ENCODE results near the gene HRK. TPM values are rescaled to one million over a fixed set of nuclear protein-coding genes. Genes with fewer than 3 reads are reported as not detected.

The HRK gene
- not detected in 2 replicates for total RNA-seq (2013; cell fraction: nucleolus; rRNA removed)
- total RNA-seq (2014; rRNA removed) (not detected in 2 replicates), total RNA-seq (2014; rRNA removed; fragmentation: Illumina TruSeq; extraction: Trizol) (not detected in 2 replicates), total RNA-seq (2021) (not detected in 2 replicates), polyA plus RNA-seq (2011; rRNA removed) (not detected in 2 replicates), polyA plus RNA-seq (2014; fragmentation: Illumina TruSeq; extraction: Trizol) (not detected in 2 replicates), polyA plus RNA-seq (2014; fragmentation: Nextera tagmentation; extraction: Ambion mirVana) (not detected), polyA plus RNA-seq (2014; rRNA removed) (not detected in 2 replicates), polyA plus RNA-seq (2016; fragmentation: Nextera tagmentation; extraction: Ambion mirVana) (not detected), polyA minus RNA-seq (2011; rRNA and poly(A)+ RNA removed) (not detected in 2 replicates), Bru-seq, nascent RNA (percentile 10 among the genes with signal in this experiment), BruChase-seq, experiment 1, labeled RNA remaining after a 6-hour chase (not detected), BruChase-seq, experiment 2, labeled RNA remaining after a 2-hour chase (percentile 13 among the genes with signal in this experiment)
- polyA plus RNA-seq (2011; ENCODE audit: low read depth) = not detected
- not detected in 2 replicates for polyA plus RNA-seq (2011; cell fraction: cytosol; rRNA removed)
- polyA plus RNA-seq (2011; cell fraction: nucleus; rRNA removed) = not detected in 2 replicates
- polyA plus RNA-seq (2012) = 0.03 TPM in 1 of 2 replicates, not detected in the other
- not detected in 2 replicates for polyA minus RNA-seq (2011; cell fraction: cytosol; rRNA and poly(A)+ RNA removed)
- not detected in 2 replicates for polyA minus RNA-seq (2011; cell fraction: nucleus; rRNA and poly(A)+ RNA removed)
- long read RNA-seq, experiment 1 = 0 reads
- long read RNA-seq, experiment 2 = 0 reads

- WGBS (ENCODE audit: insufficient coverage, insufficient replicate concordance, low lambda C conversion rate, missing lambda C conversion rate) = 2% methylated on average over 32 of the region's 49 CpGs
- H4K20me1 ChIP-seq (ENCODE audit: control insufficient read depth, insufficient read depth) = no peaks in the 10 kb centered on the region
- ATAC-seq = no peak
- POLR2A ChIA-PET = no interaction called here
- CTCF ChIA-PET = no interaction called here
- DNase-seq (ENCODE audit: low read depth, low spot score) = no peak
- peaks cover 22 to 25% of the 10 kb centered on the region in 2 experiments for H3K27me3 ChIP-seq (replicated peaks in 1 of 2; ENCODE audit: control insufficient read depth in 2 of 2, insufficient read depth in 2 of 2, low read length in 1 of 2)
- peak within 1 kb of the TSS; percentile 13; the same call in 1 of the 2 replicates for H2AFZ ChIP-seq (ENCODE audit: control insufficient read depth, low read depth, low read length)
- RAD21 ChIA-PET (ENCODE audit: unreplicated experiment) = no interaction called here
- intact Hi-C loops (cut with micrococcal nuclease; ENCODE audit: unreplicated experiment) (loop anchor here (10.0 kb wide), 1 partner anchor 147 kb away; the partner anchor contains the start of genes RNFT2 and SPRING1), in situ Hi-C loops (cut with MboI) (no loop called here)
- peak within 1 kb of the TSS; percentile 44; the same call in 1 of the 2 replicates for H3K4me2 ChIP-seq (ENCODE audit: control insufficient read depth, insufficient read depth)
- H3K4me3 ChIP-seq = no peak within 1 kb of the TSS
- H3K9ac ChIP-seq (ENCODE audit: control insufficient read depth, insufficient read depth, low read length) = no peak within 1 kb of the TSS
- no TSS peak for BruUV-seq (replicated peaks)
- H3K9me3 ChIP-seq (replicated peaks; ENCODE audit: control insufficient read depth, insufficient read depth, low read length) = no peaks in the 10 kb centered on the region
- H3K4me1 ChIP-seq (ENCODE audit: control insufficient read depth, insufficient read depth, low read length) = no peaks in the 10 kb centered on the region; the same call in 1 of the 2 replicates
- TF ChIP-seq ZBED1 (IDR thresholded peaks at IDR 0.05; ENCODE audit: borderline replicate concordance) = no peak
- peak; percentile 2 for TF ChIP-seq SUZ12 (IDR thresholded peaks at IDR 0.05; ENCODE audit: unreplicated experiment)
- no peaks in the 10 kb centered on the region for H3K79me2 ChIP-seq (ENCODE audit: control insufficient read depth, insufficient read depth, low read length)
- FAIRE-seq = no peak
- SMC1A ChIA-PET (ENCODE audit: uncharacterized antibody, unreplicated experiment) = interaction anchor here (0.6 kb wide), 1 partner anchor 585 kb away, joined by 3 read pairs; no protein-coding TSS in a partner anchor
- no peak within 1 kb of the TSS for H3K27ac ChIP-seq (ENCODE audit: control insufficient read depth, insufficient read depth)
- H3K36me3 ChIP-seq (ENCODE audit: control insufficient read depth in 2 of 2, insufficient read depth in 2 of 2, low read length in 1 of 2) = no peaks in the 10 kb centered on the region
Measured at GRCh38 chr12:116881325-116881876, at the start of gene HRK. TSS of gene HRK (minus strand) at chr12:116881441. CDS start at chr12:116881307, 134 bp downstream.

- ATAC-seq (no peak), FAIRE-seq (no peak), DNase-seq (ENCODE audit: low read depth, low spot score) (no peak)
- no peak overlapping the region for H3K4me2 ChIP-seq (ENCODE audit: control insufficient read depth, insufficient read depth)
- no peaks in the 10 kb centered on the region for H3K27me3 ChIP-seq (replicated peaks in 1 of 2; ENCODE audit: control insufficient read depth in 2 of 2, insufficient read depth in 2 of 2, low read length in 1 of 2)
- no peak overlapping the region for H3K9ac ChIP-seq (ENCODE audit: control insufficient read depth, insufficient read depth, low read length)
- in situ Hi-C loops (cut with MboI) (no loop called here), intact Hi-C loops (cut with micrococcal nuclease; ENCODE audit: unreplicated experiment) (no loop called here)
- H4K20me1 ChIP-seq (ENCODE audit: control insufficient read depth, insufficient read depth) = peaks cover 5% of the 10 kb centered on the region; the same call in 1 of the 2 replicates
- H3K79me2 ChIP-seq (ENCODE audit: control insufficient read depth, insufficient read depth, low read length) = no peaks in the 10 kb centered on the region
- no TSS peak for BruUV-seq (replicated peaks)
- POLR2A ChIA-PET = no interaction called here
- peaks cover 0 to 3% of the 10 kb centered on the region in 2 experiments; a peak in 1 of 4 replicates for H3K36me3 ChIP-seq (ENCODE audit: control insufficient read depth in 2 of 2, insufficient read depth in 2 of 2, low read length in 1 of 2)
- no peak overlapping the region for H3K27ac ChIP-seq (ENCODE audit: control insufficient read depth, insufficient read depth)
- no peak overlapping the region for H2AFZ ChIP-seq (ENCODE audit: control insufficient read depth, low read depth, low read length)
- no peaks in the 10 kb centered on the region for H3K9me3 ChIP-seq (replicated peaks; ENCODE audit: control insufficient read depth, insufficient read depth, low read length)
- CTCF ChIA-PET = no interaction called here
- peaks cover 6% of the 10 kb centered on the region for H3K4me1 ChIP-seq (ENCODE audit: control insufficient read depth, insufficient read depth, low read length)
- SMC1A ChIA-PET (ENCODE audit: uncharacterized antibody, unreplicated experiment) = no interaction called here
- RAD21 ChIA-PET (ENCODE audit: unreplicated experiment) = no interaction called here
- no peak overlapping the region for H3K4me3 ChIP-seq
- TF ChIP-seq ZBTB11 (CRISPR knock-in tag; IDR thresholded peaks at IDR 0.05) (no peak), KDM1A (IDR thresholded peaks at IDR 0.05; ENCODE audit: borderline replicate concordance) (no peak), MLLT1 (IDR thresholded peaks at IDR 0.05) (no peak)
Measured at GRCh38 chr12:116929885-116930284, 48.6 kb upstream of the HRK start.

Data from GM12878 (cell line).